ENCODE measurements around the gene BLVRB.
"Not testable (repeated sequence)": the region's sequence is repeated elsewhere in the genome, so short reads cannot be mapped to it uniquely, and the experiment has no call there.

BLVRB gene

GRCh38 chr19:40502647-40503319 is 37.2 kb upstream of the BLVRB start:
- H3K36me3 ChIP-seq = no peaks in the 10 kb centered on the region
- no peaks in the 10 kb centered on the region for H3K9me3 ChIP-seq (ENCODE audit: severe bottlenecking)
- DNase-seq = no peak
- H3K27me3 ChIP-seq (ENCODE audit: insufficient read depth, low read depth, severe bottlenecking) = no peaks in the 10 kb centered on the region
- no peak for TF ChIP-seq CTCF (IDR thresholded peaks at IDR 0.05; ENCODE audit: low read depth, low read length)
- no peak overlapping the region for H3K4me3 ChIP-seq (ENCODE audit: low read depth, low read length)
- H3K27ac ChIP-seq = no peak overlapping the region

DNA sequence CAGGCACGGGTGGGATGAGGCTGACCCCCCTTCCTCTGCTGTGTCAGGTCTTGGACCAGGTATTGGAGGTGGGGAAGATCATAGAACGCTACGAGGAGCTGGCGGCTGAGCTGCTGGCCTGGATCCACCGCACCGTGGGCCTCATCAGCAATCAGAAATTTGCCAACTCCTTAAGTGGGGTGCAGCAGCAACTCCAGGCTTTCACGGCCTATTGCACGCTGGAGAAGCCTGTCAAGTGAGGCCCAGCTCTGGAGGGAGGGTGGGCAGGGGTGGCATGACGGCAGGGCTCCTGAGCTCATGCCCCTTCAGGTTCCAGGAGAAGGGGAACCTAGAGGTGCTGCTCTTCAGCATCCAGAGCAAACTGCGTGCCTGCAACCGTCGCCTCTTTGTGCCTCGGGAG is 36.5 kb upstream of the BLVRB start:
- Histone ChIP-seq H3K9me3 (ENCODE audit: severe bottlenecking) (no peaks in the 10 kb centered on the region), H3K27me3 (ENCODE audit: insufficient read depth, low read depth, severe bottlenecking) (no peaks in the 10 kb centered on the region), H3K4me3 (ENCODE audit: low read depth, low read length) (no peak overlapping the region), H3K27ac (no peak overlapping the region), H3K36me3 (no peaks in the 10 kb centered on the region)
- TF ChIP-seq CTCF (IDR thresholded peaks at IDR 0.05; ENCODE audit: low read depth, low read length) = no peak
- no peak for DNase-seq

GRCh38 chr19:40501599-40501998 is 36.1 kb upstream of the BLVRB start:
- no peak overlapping the region for H3K4me3 ChIP-seq (ENCODE audit: low read depth, low read length)
- DNase-seq = no peak
- H3K27ac ChIP-seq = no peak overlapping the region
- no peaks in the 10 kb centered on the region for H3K36me3 ChIP-seq
- no peaks in the 10 kb centered on the region for H3K9me3 ChIP-seq (ENCODE audit: severe bottlenecking)
- TF ChIP-seq CTCF (IDR thresholded peaks at IDR 0.05; ENCODE audit: low read depth, low read length) = no peak
- H3K27me3 ChIP-seq (ENCODE audit: insufficient read depth, low read depth, severe bottlenecking) = no peaks in the 10 kb centered on the region

- not testable (repeated sequence) for H3K9me3 ChIP-seq (ENCODE audit: severe bottlenecking); H3K4me3 ChIP-seq (ENCODE audit: low read depth, low read length); DNase-seq; H3K27me3 ChIP-seq (ENCODE audit: insufficient read depth, low read depth, severe bottlenecking); H3K27ac ChIP-seq; H3K36me3 ChIP-seq
These were observed 35.4 kb upstream of the BLVRB start for GRCh38 chr19:40500678-40501530.

DNA sequence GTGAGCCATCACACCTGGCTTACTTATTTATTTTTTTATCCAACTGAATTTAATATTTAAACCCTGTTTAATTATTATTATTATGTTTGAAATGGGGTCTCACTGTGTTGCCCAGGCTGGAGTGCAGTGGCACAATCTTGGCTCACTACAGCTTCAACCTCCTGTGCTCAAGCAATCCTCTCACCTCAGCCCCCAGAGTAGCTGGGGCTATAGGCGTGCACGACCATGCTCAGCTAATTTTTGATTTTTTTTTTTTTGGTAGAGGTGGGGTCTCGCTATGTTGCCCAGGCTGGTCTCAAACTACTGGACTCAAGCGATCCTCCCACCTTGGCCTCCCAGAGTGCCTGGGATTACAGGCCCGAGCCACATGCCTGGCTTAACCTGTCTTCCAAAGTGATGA is 33.8 kb upstream of the BLVRB start:
- Histone ChIP-seq H3K27me3 (ENCODE audit: insufficient read depth, low read depth, severe bottlenecking) (no peaks in the 10 kb centered on the region), H3K36me3 (no peaks in the 10 kb centered on the region), H3K4me3 (ENCODE audit: low read depth, low read length) (no peak overlapping the region), H3K27ac (no peak overlapping the region), H3K9me3 (ENCODE audit: severe bottlenecking) (no peaks in the 10 kb centered on the region)
- no peak for DNase-seq
- no peak for TF ChIP-seq CTCF (IDR thresholded peaks at IDR 0.05; ENCODE audit: low read depth, low read length)

GRCh38 chr19:40497214-40497613 is 31.7 kb upstream of the BLVRB start:
- Histone ChIP-seq H3K27ac (no peak overlapping the region), H3K27me3 (ENCODE audit: insufficient read depth, low read depth, severe bottlenecking) (no peaks in the 10 kb centered on the region), H3K9me3 (ENCODE audit: severe bottlenecking) (no peaks in the 10 kb centered on the region), H3K36me3 (no peaks in the 10 kb centered on the region), H3K4me3 (ENCODE audit: low read depth, low read length) (no peak overlapping the region)
- no peak for DNase-seq
- no peak for TF ChIP-seq CTCF (IDR thresholded peaks at IDR 0.05; ENCODE audit: low read depth, low read length)

All from WERI-Rb-1 (cell line).